GM21576 (cell line): Measurements from ENCODE around the gene KEAP1.

ENCODE experiments used
- ATAC-seq: cut with Tn5 transposase; IDR thresholded peaks from one replicate; pipeline ENCODE4 v1.9.1; 2021; ENCODE audit warnings: mild to moderate bottlenecking, moderate library complexity; ENCODE audit not compliant: unreplicated experiment

KEAP1 gene

DNA sequence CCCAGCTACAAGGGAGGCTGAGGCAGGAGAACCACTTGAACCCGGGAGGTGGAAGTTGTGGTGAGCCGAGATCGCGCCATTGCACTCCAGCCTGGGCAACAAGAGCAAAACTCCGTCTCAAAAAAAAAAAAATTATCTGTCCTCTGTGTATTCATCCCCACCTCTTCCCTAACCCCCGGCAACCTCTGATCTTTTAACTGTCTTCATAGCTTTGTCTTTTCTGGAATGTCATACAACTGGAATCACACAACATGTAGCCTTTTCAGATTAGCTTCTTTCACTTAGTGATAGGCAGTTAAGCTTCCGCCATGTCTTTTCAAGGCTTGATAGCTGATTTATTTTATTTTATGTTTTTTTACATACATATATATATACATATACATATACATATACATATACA lies 22.5 kb upstream of the KEAP1 start:
- ATAC-seq = no peak

DNA sequence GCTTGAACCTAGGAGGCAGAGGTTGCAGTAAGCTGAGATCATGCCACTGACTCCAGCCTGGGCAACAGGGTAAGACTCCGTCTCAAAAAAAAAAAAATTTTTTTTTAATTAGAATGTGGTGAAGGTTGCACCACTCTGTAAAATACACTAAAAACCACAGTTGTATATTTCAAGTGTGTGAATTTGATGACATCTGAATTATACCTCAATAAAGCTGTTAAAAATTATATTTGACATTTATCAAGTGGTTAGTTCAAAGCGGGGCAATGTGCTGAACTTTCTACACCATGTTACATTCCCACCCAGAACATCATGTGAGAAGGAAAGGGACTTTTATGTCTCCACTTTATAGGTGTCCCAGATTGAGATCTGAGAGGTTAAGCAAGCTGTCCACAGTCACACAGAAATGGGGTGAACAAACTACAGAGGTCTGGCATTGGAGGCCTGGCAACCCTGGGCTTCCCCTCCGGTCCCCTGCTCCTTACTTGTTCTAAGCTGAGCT lies 20.0 kb upstream of the KEAP1 start:
- no peak for ATAC-seq

DNA sequence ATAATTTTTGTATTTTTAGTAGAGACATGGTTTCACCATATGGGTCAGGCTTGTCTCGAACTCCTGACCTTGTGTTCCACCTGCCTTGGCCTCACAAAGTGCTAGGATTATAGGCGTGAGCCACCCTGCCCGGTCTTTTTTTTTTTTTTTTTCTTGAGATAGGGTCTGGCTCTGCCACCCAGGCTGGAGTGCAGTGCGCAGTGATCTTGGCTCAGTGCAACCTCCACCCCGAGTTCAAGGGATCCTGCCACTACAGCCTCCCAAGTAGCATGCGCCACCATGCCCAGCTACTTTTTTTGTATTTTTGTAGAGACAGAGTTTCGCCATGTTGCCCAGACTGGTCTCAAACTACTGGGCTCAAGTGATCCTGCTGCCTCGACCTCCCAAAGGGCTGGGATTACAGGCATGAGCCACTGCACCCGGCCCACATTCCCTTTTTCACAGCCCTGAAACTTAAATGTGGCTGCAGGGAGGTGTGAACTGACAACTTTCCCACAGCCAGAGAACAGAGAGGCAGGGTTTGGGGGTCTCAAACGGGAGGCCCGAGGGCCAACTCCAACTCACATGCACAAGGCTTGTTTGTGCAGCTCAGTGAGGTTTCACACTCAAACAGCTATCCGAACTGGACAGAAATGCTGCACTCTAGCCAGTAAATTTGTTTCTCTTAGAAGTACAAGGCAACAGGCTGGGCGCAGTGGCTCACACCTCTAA lies 18.5 kb upstream of the KEAP1 start:
- no peak for ATAC-seq

DNA sequence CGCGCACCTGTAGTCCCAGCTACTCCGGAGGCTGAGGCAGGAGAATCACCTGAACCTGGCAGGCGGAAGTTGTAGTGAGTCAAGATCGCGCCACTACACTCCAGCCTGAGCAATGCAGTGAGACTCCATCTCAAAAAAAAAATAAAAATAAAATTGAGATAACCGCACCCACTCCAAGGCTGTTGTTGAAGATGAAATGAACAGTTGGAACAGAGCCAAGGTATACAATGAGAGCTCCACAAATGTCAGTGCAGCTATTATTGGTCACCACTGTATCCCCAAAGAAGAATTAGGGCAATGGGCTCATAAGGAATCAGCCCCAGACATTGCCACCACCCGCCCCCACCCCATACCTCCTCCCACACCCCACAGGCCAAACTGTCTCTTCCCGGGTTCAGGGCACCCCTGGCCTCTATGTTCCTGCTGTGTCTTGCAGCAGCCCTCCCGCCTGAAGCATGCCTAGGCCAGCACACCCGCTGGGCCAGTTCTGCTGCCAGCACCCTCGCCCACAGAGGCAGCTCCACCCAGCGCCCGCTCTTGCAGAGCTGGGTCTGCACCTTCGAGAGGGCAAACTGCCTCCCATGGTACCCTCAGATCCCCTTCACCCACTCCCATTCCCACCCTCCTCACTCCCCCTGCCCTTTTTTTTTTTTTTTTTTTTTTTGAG lies 17.6 kb upstream of the KEAP1 start:
- ATAC-seq = no peak

DNA sequence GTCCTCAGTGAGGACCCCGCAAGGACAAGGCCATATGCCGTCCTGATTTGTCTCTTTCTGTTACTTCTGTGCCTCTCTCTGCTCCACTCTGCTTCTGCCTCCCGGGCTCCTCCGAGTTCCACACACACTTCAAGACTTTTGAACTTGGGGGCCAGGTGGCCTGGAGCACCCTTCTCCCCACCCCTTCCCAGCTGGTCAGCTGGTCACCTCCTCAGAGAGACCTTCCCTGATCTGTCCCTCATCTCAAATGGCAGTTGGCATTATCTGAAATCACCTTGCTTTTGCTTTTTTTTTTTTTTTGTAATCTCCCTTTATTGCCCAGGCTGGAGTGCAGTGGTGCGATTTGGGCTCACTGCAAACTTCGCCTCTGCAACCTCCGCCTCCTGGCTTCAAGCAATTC lies 16.3 kb upstream of the KEAP1 start:
- no peak for ATAC-seq

DNA sequence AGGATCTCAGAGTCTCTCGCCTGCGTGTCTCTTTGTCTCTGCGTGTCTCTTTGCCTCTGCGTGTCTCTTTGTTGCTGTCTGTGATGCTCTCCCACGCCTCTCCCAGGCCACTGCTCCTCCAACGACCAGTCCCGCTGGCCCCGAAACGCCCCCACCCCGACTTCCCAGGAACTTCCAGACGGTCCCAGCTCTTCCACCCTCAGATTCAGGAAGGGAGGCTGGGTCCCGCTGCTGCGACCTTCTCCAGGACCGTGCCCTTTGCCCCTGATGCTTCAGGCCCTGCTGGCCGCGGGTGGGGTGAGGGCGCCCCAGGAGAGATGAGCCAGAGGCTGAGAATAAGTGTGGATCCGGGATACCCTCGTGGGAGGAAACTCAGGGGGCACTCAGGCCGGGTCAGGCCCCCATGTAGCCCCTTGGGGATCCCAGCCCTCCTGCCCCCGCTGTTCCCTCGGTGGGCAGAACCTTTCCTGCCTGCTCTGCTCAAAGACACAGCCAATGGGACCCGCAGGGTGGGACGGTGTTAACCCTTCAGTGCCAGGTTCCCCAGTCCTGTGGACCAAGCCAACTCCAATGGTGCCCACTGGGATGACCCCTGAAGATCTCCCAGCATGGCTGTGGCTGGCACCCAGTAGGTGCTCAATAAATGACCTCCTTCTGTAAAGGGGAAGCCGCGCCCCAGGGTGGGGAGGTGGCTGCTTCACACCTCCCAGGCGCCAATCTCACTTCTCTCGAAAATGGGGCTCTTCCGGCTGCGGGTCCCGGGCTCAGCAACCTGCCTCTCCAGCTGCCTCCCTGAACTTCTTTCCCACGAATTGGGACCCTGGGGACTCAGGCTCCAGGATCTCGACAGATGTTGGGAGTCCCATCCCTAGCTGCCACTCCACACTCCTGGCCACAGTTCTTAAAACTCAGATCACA lies 15.5 kb upstream of the KEAP1 start:
- ATAC-seq = no peak

DNA sequence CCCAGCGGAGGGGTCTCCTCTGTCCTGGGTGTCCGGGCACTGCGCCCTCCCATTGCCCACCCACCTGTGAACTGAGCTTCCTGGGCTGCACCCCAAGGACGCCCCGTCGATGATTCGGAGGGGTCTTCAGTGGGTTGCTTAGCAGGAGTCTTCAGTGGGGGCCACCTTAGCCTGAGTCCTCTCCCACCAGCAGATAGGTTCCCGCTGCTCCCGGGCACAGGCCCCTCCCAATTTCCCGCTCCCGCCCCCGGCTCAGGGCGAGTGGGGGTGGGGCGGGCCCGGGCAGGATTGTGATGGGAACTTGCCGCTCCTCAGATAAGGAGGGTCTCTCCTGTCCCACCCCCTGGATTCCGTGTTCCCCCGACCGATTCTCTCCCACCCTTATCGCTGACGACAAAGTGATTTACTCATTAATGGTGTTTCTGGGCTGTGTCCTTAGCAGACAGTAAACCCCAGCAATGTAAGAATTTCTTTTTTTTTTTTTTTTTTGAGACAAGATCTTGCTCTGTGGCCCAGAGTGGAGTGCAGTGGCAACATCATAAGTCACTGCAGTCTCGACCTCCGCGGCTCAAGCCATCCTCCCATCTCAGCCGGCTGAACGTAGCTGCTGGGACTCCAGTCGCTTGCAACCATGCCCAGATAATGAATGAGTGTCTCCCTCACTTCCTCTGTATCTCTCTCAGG lies 14.7 kb upstream of the KEAP1 start:
- no peak for ATAC-seq

DNA sequence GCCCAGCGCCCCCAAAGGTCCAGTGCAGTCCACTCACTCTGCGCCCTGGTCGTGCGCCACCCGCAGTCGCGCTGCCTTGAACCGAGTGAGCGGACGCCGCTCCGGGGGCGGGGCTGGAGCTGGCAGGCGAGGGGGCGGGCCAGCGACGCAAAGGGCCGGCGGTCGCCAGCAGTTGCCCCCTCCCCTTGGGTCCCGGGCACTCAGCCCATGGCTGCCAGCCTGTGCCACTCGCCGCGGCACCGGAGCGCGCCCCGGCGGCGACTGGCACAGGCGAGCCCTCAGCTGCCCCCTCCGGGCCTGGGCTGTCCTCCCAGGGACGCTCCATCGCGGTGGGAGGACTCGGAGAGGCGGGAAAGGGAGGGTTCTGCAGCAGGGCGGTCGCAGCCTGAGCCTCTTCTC lies 14.2 kb upstream of the KEAP1 start, which contains the start of gene S1PR5:
TSS of gene S1PR5 (minus strand) at position 87 of the 399 bp plus-strand sequence. CDS start 2,436 bp downstream, outside the sequence.
- ATAC-seq = no peak

DNA sequence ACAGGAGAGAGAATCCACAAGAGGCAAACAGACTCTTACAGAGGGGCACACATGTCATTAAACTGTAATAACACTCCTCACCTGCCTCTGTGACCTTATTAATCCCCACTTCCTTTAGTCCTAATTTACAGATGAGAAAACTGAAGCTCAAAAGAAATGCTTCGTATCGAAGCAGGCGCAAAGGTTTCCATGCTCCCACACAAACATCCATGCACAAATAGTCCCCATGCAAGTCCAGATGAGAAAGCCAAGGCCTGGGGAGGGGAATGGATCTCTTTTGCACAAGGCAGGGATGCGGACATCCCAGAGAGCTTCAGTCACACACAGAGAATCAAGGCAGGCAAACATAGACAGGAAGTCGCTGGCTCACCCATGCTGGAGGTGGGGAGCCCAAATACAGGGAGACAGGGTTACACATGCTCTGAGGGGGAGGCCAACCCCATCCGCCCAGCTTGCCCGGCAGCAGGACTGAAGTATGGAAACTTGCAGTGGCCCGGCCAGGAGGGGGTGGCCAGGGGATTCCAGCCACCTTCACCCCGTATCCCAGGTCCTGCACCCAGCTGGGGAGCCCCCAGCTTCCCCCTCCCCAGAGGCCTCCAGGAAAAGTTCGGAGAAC lies 13.6 kb upstream of the KEAP1 start:
- no peak for ATAC-seq

DNA sequence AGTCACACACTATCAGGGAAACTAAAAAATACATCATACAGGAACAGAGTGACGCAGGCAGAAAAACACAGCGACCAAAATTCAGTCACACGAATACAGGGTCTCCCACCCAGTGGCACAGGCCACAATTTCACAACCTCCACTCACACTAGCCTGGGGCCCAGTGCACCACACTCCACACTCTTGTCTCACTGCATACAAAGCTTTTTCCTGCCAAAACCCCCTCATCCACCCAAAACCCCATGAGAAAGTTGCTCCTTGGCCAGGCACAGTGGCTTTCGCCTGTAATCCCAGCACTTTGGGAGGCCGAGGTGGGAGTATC lies 12.9 kb upstream of the KEAP1 start:
- no peak for ATAC-seq

DNA sequence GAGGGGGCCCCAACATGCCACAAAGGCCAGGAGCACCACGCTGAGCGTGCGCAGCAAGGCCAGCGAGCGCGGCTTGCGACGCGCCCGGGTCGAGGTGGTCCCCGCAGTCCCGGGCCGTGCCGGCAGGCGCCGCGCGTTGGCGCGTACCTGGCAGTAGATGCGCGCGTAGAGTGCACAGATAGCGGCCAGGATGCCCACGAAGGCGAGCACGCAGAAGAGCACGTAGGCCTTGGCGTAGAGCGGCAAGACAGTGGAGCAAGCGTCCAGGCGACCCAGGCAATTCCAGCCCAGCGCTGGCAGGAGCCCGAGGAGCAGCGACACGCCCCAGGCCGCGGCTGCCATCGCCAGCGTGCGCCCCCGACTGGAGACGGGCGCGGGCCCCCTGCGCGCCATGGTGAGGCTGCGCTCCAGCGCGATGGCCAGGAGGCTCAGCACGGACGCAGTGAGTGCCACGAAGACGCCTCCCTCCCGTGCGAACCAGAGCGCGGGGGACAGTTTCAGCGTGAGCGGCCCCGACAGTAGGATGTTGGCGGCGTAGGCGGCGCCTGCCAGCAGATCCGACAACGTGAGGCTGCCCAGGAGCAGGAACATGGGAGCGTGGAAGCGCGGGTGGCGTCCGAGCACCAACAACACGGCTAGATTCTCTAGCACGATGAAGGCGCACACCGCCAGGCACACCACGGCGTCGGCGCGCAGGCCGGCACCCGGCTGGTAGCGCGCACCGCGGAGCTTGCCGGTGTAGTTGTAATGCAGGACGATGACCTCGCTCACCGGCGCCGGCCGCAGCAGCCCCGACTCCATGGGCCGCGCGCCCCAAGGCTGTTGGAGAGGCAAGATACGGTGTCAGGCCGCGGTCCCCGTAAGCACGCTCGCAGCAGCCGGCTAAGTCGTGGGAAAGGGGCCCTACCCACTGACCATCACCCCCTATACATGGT lies 11.3 kb upstream of the KEAP1 start:
- no peak for ATAC-seq

DNA sequence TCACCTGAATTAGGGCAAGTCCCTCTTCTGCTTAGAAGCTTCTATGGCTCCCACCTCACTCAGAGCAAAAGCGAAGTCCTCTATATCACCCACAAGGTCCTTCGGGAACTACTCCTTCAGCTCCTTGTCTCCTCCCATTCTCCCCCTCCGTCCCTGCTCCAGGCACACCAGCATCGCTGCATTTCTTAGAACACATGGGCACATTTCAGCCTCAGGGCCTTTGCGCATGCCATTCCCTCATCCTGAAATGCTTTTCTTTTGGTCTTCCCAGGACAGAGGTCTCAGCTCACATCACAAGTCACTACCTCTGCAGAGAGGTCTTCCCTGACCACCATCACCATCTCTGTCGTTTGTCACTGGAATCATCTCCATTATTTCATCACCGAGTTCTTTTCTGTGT lies 10.1 kb upstream of the KEAP1 start:
- ATAC-seq = no peak

DNA sequence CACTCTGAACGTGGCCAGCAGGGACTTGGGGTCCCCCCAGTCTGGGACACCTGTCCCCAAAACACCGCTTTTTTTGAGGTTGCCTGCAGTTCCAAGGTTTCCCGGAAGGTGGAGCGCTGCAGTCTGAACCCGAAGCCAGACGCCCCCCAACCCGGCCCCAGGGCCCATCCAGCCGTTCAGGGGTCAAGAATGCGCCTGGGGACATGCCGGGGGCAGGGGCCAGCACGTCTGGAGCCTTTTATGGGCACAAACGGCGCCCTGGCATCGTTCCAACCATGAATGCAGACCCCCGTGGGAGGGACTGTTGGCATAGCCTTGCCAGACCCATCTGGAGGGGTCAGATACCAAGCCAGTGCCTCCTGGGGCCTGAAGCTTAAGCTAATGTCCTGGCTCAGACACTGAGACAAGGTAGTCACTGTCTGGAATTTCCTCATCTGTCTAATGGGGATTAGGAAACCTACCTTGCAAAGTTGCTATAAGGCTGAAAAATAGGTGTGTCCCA lies 7.2 kb upstream of the KEAP1 start:
- ATAC-seq = no peak

DNA sequence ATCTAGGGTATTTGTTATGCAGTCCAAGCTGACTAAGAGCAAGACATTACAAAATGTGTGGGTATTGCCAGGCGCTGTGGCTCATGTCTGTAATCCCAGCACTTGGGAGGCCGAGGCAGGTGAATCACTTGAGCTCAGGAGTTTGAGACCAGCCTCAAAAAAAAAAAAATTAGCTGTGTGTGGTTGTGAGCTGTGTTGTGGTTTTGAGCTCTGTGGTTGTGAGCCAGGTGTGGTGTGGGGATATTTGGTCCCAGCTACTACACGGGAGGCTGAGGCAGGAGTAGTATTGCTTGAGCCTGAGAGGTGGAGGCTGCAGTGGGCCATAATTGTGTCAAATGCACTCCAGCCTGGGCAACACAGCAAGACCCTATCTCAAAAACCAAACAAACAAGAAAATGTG lies 5.6 kb upstream of the KEAP1 start:
- no peak for ATAC-seq

DNA sequence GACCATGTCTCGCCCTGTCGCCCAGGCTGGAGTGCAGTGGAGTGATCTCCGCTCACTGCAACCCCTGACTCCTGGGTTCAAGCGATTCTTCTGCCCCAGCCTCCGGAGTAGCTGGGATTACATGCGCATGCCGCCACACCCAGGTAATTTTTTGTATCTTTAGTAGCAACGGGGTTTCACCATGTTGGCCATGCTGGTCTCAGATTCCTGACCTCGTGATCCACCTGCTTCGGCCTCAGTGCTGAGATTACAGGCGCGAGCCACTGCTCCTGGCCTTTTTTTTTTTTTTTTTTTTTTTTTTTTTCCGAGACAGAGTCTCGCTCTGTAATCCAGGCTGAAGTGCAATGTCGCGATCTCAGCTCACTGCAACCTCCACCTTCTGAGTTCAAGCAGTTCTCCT lies 4.9 kb upstream of the KEAP1 start:
- ATAC-seq = no peak

DNA sequence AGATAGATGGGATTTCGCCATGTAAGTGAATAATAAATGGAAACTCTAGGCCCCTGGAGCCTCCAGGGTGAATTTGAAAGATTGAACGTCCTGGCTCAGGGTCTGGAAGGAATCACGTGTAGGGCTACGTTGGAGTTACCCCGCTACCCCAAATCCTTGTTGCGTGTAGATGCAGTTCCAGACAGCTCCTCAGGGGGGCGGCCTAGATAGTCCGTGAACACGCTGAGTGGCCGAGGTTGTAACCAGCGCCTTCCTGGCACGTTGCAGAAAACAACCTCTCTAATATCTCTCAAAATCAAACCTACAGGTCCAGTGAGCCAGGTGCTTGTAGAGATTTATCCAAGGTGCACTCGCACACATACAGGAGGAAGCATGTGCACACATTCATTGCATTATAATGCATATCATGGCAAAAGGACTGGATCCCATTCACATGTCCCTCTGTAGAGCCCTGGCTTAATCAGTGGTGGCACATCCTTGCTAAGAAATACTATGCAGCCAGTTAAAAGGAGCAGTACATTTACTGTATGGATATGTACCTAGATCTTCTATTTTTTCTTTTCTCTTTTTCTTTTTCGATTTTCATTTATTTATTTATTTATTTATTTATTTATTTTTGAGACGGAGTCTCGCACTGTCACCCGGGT lies 2.5 kb upstream of the KEAP1 start:
- ATAC-seq = no peak

DNA sequence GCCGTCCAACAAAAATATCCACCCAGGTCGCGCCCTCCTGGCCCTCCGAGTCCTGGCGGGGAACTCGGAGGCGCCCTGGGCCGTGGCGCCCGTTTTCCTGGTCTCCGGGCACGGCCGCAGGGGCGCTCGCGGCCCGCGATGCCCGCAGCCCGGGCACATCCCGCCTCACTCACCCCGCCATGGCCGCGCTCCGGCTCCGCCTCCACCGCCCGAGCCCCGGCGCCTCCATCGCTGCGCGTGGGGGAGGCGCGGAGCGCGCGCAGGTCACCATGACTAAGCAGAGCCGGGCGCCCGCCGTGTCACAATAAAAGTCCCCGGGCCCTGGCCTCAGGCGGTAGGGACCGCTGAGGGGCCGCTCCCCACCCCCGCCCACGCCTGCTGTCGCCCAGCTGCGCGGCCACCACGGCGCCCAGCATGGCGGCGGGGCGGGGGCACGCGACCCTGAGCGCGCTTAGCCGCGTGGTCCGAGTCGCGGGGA lies 593 bp downstream of the KEAP1 start:
- peak; percentile 68 for ATAC-seq

DNA sequence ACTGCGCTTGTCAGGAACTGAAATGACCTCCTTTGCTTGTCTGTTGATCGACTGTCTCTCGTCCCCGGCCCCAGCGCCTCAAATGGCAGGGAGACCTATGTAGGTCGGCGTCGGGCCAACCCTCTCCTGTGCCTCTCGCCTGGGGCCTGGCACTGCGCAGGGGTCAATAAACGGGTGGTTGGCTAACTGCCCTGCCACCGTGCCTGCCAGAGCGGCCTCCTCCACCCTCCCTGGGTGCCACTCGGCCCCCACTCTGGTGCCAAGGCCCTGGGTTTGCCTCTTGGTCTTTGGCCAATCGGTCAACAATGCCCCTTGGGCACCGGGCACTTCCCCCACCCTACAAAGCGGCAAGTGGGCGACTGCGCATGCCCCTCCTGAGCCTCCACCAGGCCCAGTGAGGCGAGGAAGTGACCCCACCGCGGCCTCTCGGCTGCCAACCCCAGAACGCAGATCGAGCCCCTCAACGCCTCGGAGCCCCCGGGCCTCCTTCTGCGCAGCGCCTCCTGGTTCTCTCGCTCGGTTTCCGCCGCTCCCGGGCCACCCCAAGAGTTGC lies 1.1 kb downstream of the KEAP1 start:
- peak; percentile 28 for ATAC-seq
